ENCODE results near the gene PLXNA4. TPM values are rescaled to one million over a fixed set of nuclear protein-coding genes. Genes with fewer than 3 reads are reported as not detected.

Gene PLXNA4
- total RNA-seq, 2 experiments from 2014 or later, result 0.75 to 0.85 TPM

DNA sequence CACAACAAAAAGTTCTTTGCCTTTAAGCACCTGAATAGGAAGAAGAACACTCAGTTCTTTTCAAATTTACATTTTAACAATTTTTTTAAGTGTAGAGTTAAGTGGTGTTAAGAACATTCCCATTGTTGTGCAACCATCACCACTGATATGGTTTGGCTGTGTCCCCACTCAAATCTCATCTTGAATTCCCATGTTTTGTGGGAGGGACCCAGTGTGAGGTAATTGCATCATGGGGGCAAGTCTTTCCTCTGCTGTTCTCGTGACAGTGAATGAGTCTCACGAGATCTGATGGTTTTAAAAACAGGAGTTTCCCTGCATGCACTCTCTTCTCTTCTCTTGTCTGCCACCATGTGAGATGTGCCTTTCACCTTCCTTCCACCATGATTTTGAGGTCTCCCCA is 155.7 kb downstream of the PLXNA4 start:
- DNase-seq (no peak), ATAC-seq (ENCODE audit: poor library complexity) (no peak)
- H3K36me3 Mint-ChIP-seq (ENCODE audit: low read depth), result no peaks in the 10 kb centered on the region
- POLR2A ChIA-PET, result no interaction called here
- H3K9me3 ChIP-seq (ENCODE audit: control insufficient read depth in 1 of 2, insufficient read depth in 1 of 2, low read length in 2 of 2), result peaks cover 0 to 10% of the 10 kb centered on the region in 2 experiments
- H3K36me3 ChIP-seq (ENCODE audit: insufficient read depth, low read length), result no peaks in the 10 kb centered on the region
- peaks cover 3% of the 10 kb centered on the region for H3K4me1 Mint-ChIP-seq (ENCODE audit: low read depth)
- H3K27ac Mint-ChIP-seq, result no peak overlapping the region
- H3K27ac ChIP-seq (ENCODE audit: low read depth in 1 of 2, low read length in 2 of 2), result no peak overlapping the region
- no peaks in the 10 kb centered on the region for H3K27me3 ChIP-seq (ENCODE audit: control insufficient read depth in 1 of 2, insufficient read depth in 2 of 2, low read length in 2 of 2)
- no peaks in the 10 kb centered on the region for H3K27me3 Mint-ChIP-seq
- H3K9me3 Mint-ChIP-seq, result peaks cover 5% of the 10 kb centered on the region
- H3K4me3 Mint-ChIP-seq, result no peak overlapping the region
- peaks cover 2% of the 10 kb centered on the region for H3K4me1 ChIP-seq (ENCODE audit: insufficient read depth, low read length)
- CTCF ChIA-PET, result no interaction called here
- no peak overlapping the region for H3K4me3 ChIP-seq (ENCODE audit: low read length)
- TF ChIP-seq, protein P1, sequence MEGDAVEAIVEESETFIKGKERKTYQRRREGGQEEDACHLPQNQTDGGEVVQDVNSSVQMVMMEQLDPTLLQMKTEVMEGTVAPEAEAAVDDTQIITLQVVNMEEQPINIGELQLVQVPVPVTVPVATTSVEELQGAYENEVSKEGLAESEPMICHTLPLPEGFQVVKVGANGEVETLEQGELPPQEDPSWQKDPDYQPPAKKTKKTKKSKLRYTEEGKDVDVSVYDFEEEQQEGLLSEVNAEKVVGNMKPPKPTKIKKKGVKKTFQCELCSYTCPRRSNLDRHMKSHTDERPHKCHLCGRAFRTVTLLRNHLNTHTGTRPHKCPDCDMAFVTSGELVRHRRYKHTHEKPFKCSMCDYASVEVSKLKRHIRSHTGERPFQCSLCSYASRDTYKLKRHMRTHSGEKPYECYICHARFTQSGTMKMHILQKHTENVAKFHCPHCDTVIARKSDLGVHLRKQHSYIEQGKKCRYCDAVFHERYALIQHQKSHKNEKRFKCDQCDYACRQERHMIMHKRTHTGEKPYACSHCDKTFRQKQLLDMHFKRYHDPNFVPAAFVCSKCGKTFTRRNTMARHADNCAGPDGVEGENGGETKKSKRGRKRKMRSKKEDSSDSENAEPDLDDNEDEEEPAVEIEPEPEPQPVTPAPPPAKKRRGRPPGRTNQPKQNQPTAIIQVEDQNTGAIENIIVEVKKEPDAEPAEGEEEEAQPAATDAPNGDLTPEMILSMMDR (IDR thresholded peaks at IDR 0.05), result no peak
- intact Hi-C loops (cut with DNase I, micrococcal nuclease), result no loop called here

DNA sequence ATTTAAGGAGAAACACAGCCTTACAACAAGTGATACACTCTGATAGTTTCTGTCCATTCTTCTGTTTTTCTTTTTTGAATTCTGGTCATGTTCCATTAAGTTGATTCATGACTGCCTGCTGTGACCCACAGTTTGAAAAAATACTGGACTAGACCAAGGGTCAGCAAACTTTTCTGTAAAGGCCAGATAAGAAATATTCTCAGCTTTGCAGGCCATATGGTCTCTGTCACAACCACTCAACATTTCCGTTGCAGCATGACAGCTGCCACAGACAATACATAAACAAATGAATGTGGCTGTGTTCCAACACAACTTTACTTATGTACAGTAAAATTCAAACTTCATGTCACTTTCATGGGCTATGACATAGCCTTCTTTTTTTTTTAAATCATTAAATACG is 156.7 kb downstream of the PLXNA4 start:
- no peak for ATAC-seq (ENCODE audit: poor library complexity)
- ChIA-PET CTCF (no interaction called here), POLR2A (no interaction called here)
- intact Hi-C loops (cut with DNase I, micrococcal nuclease), result no loop called here
- Histone ChIP-seq H3K9me3 (ENCODE audit: control insufficient read depth in 1 of 2, insufficient read depth in 1 of 2, low read length in 2 of 2) (peaks cover 0 to 10% of the 10 kb centered on the region in 2 experiments), H3K4me1 (ENCODE audit: insufficient read depth, low read length) (no peaks in the 10 kb centered on the region), H3K4me3 (ENCODE audit: low read length) (no peak overlapping the region), H3K27me3 (ENCODE audit: control insufficient read depth in 1 of 2, insufficient read depth in 2 of 2, low read length in 2 of 2) (no peaks in the 10 kb centered on the region), H3K27ac (ENCODE audit: low read depth in 1 of 2, low read length in 2 of 2) (no peak overlapping the region), H3K36me3 (ENCODE audit: insufficient read depth, low read length) (no peaks in the 10 kb centered on the region)
- Mint-ChIP-seq H3K9me3 (peaks cover 5% of the 10 kb centered on the region), H3K4me3 (no peak overlapping the region), H3K27ac (no peak overlapping the region), H3K36me3 (ENCODE audit: low read depth) (no peaks in the 10 kb centered on the region), H3K4me1 (ENCODE audit: low read depth) (no peaks in the 10 kb centered on the region), H3K27me3 (no peaks in the 10 kb centered on the region)
- TF ChIP-seq, protein P1 (IDR thresholded peaks at IDR 0.05), result no peak
- DNase-seq, result no peak

DNA sequence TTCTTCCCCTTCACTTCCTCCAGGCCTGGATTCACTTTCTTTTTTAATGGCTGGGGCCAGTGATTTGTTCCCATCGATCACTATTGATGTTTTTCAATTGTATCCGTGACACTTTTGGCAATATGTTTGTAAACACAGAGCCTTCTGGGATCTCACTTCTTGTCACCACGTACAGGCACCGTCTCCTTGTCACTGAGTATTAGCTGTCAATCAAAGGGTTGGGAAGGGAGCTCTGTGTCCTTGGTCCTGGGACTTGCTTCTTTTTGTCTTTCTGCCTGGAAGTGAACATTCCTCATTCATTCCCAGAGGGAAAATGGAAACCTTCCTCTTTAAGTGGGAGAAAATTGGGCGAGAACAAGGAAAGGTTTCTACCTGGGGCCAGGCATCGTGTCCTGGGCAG is 157.4 kb downstream of the PLXNA4 start:
- H3K27ac Mint-ChIP-seq, result no peak overlapping the region
- ChIA-PET CTCF (no interaction called here), POLR2A (no interaction called here)
- H3K4me1 Mint-ChIP-seq (ENCODE audit: low read depth), result no peaks in the 10 kb centered on the region
- Histone ChIP-seq H3K27ac (ENCODE audit: low read depth in 1 of 2, low read length in 2 of 2) (no peak overlapping the region), H3K4me1 (ENCODE audit: insufficient read depth, low read length) (no peaks in the 10 kb centered on the region), H3K27me3 (ENCODE audit: control insufficient read depth in 1 of 2, insufficient read depth in 2 of 2, low read length in 2 of 2) (no peaks in the 10 kb centered on the region), H3K4me3 (ENCODE audit: low read length) (no peak overlapping the region), H3K9me3 (ENCODE audit: control insufficient read depth in 1 of 2, insufficient read depth in 1 of 2, low read length in 2 of 2) (peaks cover 0 to 5% of the 10 kb centered on the region in 2 experiments), H3K36me3 (ENCODE audit: insufficient read depth, low read length) (no peaks in the 10 kb centered on the region)
- peaks cover 5% of the 10 kb centered on the region for H3K9me3 Mint-ChIP-seq
- ATAC-seq (ENCODE audit: poor library complexity) (no peak), DNase-seq (no peak)
- no peaks in the 10 kb centered on the region for H3K27me3 Mint-ChIP-seq
- H3K36me3 Mint-ChIP-seq (ENCODE audit: low read depth), result no peaks in the 10 kb centered on the region
- TF ChIP-seq, protein P1 (IDR thresholded peaks at IDR 0.05), result no peak
- H3K4me3 Mint-ChIP-seq, result no peak overlapping the region
- intact Hi-C loops (cut with DNase I, micrococcal nuclease), result no loop called here

Data from CD4-positive, alpha-beta T cell (primary cell).